ENCODE results near the gene PIK3AP1.
"Not testable (repeated sequence)": the region's sequence is repeated elsewhere in the genome, so short reads cannot be mapped to it uniquely, and the experiment has no call there.

The PIK3AP1 gene

DNA sequence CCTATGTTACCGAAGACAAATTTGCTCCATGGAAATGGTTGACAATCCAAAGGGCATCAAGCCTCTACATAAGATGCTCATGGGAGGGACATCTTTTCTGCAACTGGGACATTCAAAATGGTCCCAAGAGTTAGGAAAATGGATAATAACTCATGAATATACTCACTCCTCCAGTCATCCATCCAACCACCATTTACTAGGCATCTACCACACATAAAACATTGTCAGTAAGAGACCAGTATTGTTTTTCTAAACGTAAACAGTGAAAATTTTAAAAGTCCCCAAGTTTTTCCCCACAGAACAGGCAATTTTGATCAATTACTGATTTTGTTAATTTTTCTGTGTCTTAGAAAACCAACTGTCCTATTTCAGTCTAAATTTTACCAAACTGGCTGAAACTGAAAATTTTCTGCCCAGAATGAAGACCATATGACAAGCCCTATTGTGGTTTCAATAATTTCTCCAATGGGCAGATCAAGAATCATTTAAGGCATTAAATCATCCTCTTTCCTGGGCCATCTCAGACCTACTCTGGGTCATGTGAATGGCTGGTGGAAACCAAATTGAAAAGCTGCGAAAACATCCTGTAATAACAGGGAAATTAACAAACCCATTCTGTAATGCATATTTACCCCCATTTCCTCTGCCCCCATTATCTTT lies 24.2 kb downstream of the PIK3AP1 start:
- no peak for DNase-seq

DNA sequence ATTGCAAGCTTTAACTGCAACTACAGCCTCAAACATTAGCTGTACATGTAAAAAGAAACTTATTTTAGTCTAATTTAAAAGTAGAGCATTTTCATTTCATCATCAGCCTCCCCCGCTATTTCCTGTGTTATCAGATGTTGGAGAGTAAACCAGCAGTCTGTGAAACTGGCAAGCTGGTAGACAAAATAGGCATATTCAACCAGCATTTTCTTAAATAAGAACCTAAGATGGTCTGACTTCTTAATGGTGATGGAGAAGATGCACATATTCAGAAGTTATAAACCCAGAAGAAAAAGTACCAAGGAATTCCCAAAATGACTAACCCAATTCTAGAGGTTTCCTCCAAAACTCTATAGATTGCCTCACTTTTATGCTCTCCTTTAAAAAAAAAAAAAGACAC lies 24.9 kb downstream of the PIK3AP1 start:
- no peak for DNase-seq

DNA sequence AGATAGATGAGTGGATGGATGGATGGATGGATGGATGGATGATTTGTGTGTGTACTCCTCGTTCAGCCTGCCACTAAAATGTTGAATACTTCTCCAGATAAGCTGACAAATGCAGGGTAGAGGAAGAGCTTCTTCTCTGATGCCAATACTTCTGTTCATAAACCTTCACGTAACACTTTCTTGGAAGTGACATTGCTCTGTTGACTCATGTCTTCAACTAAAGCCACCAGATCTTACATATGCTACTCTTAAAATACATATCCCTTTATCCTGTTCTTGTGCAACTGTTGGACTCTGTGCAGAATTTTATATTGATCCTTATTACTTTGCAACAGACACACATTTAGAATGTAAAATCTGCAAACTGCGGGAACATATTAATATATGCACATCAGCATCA lies 26.9 kb downstream of the PIK3AP1 start:
- DNase-seq: no peak

DNA sequence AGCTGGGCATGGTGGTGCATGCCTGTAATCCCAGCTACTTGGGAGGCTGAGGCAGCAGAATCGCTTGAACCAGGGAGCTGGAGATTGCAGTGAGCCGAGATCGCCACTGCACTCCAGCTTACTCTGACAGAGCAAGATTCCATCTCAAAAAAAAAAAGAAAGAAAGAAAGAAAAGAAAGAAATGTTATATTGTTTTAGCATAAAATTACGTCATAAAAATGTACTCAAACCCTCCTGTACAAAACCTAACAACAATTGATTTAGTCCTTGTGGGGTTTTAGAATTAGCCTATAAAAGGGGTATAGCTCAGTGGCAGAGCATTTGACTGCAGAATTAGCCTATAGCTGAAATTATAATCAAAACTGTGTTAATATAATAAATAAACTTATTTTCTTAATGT lies 27.9 kb downstream of the PIK3AP1 start:
- DNase-seq: no peak

DNA sequence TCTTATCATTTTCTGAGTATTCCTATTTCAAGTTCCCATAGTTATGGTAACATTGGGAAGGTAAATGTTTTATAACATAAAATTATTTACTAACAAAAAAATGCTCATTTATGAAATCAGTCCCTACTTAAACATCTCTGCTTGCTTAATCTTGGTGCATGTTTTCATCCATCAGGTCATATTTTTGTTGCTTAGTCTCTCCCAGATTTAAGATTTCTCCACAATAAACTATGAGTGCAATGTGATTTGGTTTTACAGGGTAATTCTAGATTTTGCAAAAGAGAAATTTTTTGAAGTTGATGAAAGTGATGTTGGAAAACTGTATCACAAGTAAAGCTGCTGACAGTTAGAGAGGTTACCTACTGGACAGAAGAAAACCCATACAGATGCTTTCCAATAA lies 28.6 kb downstream of the PIK3AP1 start:
- no peak for DNase-seq

DNA sequence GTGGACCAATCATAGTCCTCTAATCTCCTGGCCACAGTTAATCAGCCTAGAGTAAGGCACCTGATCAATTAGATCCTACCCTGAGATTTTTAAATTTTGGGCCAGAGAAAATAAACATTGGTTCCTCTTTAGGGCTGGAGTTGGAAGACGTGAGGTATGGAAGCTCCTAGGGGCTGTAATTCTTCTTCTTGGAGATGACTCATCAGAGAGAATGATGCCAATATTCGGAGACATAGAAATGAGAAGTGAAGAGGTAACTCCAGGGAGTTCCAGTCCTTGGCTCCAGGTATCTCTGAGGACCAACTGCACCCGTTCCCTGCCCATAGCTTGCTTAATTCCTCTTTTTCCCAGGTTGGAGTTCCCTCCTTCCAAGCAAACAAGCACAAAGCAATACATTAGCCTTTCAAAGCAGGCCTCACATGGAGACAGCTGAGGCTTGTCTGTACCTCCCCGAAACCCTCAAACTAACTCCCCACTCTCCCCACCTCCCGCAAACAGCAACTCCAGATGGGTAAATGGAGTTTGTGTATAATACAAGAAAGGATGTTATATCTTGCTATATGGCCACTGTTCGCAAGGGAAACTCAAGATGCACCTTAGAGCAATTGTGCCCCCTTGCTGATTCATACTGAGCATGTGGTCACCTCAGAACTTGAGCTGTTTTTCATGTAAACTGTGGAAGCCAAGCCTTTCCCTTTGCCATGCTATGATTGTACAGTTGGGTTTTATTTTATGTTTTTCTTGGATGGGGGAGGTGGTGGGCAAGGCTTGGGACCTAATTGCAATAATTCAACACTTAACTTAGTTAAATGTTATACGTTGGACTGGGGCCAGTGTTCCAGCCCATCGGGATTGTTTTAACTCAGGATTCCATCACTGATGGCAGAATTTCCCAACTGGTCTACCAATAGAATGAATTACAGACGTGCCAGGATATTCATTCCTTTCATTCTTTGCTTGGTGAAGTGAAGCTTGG lies 29.3 kb downstream of the PIK3AP1 start:
- DNase-seq: no peak

DNA sequence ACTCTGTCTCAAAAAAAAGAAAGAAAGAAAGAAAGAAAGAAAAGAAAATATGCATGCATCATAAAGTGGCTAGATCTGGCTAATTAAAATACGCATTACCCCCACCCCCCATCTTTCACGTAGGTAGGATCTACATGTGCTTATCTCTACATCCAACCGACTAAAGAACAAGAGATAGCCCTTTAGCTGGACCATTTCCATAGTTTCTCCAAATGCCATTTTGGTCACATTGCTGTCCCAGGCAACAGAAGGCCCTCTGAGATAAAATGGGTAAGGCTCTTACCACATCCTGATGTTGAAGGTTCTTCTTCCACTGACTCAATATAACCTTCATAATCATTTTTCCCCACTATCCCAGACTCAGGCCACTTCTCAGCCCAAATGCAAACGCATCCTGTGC lies 31.5 kb downstream of the PIK3AP1 start:
- DNase-seq: no peak

DNA sequence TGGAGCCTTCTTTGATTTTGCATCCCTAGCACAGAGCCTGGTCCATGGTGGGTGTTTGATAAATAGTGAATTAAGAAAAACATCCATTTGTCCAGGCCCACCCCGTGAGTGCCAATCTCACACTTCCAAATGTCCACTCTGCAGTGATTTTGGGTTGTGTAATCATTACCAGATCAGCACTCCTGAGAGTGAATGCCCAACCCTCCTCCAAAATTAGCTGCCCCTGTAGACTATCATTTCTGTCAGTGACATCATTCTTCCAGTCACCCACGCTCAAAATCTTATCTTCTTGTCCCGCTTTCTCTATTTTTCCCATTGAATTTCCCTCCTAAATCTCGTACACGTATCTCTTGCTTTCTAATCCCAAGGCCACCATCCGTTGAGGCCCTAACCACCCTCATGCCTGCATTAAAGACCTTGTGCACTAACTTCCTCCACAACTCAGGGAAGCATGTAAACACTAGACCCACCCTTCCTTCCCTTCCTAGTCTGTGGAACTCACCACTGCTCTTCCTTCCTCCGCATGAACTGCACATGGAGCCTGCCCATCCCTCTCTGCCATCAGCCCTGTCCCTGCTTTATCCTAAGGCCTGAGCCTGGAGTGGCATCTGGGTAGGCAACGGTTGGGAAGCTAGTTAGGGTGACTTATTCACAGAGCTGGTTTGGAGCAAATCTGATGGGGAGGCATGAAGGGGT lies 32.8 kb downstream of the PIK3AP1 start:
- DNase-seq: no peak

DNA sequence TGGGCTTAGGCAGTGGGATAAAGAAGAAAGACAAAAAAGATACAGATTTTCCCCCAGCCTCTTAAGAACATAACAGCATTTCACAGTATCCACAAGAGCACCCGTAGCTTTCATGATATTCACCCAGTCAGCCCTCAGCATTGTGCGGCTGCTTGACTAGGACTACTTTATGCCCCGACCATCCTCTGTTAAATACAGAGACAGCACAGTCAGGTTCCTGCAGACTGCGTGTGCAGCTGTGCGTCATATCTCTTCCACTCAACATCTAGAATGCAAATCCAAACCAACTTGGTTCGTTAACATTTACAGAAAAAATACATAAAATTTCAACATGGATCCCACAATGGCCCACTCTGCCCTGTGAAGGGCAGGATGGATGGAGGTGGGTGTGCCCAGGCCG lies 33.8 kb downstream of the PIK3AP1 start:
- DNase-seq: no peak

DNA sequence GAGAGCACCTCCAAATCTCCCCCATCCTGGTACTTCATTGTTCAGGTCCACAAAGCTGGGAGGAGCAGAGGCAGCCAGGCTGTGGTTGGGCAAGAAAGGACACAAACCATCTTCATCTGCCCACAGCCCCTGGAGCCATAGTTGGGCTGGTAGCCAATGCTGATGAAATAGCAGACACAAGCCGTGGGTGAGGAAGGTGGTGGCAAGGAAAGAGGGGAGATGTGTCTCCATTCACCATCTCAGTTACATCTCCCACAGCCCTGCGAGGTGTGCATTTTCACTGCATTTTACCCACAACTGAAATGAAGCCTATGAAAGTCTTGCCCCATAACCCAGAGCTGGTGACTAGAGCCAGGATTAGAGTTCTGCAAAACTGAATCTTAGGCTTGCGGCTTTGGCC lies 35.0 kb downstream of the PIK3AP1 start:
- DNase-seq: no peak

DNA sequence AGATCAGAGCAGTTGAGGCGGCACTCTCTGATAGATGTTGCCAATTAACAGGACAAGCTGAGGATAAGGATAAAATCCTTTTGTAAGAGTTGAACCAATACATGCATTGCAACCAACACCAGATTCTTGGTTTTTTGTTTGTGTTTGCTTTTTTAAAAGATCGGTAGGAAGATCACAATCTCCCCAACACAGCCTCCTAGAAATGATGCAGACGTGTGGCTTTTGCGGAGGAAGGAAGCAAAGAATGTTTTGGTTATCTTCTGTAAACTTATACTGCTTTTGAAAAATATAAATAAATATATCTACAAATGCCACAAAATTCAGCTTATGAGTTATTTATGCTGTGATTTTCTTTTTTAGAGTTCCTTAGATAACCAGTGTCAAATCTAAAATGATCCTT lies 35.5 kb downstream of the PIK3AP1 start:
- no peak for DNase-seq

DNA sequence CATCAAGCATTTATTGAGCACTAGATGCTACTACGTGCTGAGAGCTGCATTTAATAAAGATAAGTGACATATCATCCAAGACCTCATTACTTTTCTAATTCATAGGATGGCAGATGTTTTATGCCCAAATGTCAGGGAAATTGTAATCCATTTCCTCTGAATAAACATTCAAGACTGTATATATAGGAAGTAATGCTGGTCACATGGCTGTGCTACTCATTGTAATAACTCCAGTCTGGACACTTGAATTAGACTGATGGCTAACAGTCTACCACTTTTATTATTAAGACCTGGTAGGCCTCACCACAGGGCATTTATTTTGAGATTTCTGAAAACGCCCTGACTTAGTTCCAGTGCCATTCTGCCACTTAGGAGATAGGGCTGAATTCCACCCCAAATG lies 36.6 kb downstream of the PIK3AP1 start:
- DNase-seq: no peak

DNA sequence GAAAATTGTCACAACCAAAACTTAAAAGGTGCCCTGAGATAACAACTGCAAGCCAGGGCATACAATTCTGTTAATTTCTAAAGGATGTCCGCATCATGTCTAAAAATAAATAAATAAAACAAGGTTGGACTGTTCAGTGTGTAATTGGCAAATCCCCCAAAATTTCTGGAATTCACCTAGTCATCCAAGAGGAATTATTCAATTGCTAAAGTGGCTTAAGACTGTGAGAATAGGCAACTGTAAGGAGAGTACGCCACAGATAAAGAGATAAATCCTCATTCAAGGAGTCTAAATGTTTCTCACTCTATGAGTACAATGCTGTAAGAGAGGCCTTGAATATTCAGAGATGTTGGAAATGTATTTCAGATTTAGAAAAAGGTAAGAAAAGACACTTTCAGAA lies 37.2 kb downstream of the PIK3AP1 start:
- no peak for DNase-seq

DNA sequence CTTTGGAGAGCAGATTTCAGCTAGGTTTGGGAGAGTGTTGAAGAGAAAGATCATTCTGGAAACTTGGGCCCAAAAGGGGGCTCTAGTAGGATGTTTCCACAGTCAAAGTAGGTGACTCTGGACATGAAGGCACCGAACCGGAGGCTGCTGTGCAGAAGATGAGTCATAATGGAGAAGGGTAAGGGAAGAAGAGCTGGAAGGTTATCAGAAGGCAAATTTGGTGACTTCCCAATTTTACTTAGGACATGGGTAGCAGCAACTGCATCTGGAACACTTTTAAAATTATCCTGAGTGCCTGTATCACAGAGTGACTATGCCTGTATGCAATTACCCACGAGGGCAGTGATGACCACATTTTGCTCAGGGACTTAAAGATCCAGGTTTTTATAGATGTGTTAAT lies 38.8 kb downstream of the PIK3AP1 start:
- DNase-seq: no peak

DNA sequence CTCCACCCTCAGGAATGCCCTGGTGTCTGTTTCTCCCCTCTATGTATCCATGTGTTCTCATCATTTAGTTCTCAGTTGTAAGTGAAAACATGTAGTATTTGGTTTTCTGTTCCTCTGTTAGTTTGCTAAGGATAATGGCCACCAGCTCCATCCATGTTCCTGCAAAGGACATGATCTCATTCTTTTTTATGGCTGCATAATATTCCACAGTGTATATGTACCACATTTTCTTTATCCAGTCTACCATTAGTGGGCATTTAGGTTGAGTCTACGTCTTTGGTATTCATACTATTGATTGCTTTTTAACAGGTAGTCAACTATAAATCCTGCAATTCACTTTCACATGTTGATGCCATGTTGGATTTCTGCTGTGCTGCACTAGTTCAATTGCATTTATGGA lies 39.9 kb downstream of the PIK3AP1 start:
- not testable (repeated sequence) for DNase-seq

DNA sequence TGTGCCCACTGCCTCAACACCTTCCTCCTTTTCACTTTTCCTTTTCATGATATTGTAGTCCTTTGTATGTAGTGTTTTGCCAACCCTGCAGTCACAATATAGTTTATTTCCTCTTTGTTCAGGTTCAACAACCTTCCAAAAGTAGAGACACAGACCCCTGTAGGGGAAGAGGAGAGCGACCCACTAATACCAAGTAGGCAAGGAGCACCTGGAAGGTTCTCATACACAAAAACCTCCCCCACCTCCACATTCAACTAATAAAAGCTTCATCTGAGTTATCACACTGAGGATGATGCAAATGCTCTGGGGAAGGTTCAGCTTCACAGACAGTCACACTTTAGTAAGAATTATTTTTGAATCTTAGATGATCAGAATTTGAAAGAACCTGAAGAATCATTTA lies 41.6 kb downstream of the PIK3AP1 start:
- DNase-seq: no peak

DNA sequence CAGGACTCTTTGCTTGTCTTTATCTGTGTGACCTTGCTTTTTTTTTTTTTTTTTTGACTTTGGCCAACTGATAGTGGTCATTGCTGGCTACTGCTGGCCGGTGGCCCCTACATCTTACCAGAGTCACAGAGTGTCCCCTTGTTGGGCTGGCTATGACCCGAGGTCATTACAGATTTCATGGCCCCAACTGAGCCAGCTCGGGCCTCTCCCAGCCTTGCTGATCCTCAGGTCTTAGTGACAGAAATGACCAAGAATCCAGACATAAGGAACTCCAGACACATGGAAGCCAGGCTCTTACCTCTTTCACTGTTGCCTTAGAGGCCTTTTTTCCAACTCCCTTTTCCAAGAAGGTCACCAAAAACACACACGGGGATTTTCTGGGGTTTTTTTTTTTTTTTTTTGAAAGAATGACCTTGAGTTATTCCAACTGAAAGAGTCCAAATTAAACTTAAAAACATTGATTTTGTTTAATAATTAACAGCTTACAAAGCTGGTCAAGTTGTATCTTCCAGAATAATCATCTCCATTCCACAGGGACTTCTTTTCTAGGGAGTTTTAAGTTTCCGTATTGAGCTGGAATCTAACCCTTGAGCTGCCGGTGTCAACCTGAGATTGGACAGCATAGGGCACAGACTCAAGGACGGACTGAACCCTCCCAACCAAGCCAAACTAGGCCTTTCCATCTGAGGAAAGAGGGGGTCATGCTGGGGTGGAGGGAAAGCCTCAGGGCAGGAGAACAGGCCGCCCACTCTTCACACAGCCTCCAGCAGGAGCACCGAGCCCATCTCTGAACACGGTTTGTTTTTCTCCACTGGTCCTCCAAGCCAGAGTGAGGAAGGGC lies 43.8 kb downstream of the PIK3AP1 start:
- no peak for DNase-seq

DNA sequence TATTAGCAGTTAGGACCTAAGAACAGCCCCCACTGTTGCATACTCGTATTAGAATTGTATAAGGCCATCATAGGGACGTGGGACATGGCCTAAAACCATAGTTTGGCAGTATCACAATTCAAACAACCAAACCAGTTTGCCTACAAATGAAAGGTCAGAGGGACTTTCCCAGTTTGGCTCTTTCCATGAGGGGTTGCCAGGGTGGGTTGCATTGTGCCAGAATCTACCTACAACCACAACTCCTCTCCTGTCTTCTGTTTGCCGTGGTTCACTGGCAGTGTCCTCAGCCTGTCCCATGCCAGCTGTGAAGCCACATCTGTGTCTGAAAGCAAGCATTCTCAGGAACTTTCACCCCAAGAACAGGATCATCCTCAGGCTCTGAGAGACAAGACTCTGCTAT lies 44.5 kb downstream of the PIK3AP1 start:
- no peak for DNase-seq

DNA sequence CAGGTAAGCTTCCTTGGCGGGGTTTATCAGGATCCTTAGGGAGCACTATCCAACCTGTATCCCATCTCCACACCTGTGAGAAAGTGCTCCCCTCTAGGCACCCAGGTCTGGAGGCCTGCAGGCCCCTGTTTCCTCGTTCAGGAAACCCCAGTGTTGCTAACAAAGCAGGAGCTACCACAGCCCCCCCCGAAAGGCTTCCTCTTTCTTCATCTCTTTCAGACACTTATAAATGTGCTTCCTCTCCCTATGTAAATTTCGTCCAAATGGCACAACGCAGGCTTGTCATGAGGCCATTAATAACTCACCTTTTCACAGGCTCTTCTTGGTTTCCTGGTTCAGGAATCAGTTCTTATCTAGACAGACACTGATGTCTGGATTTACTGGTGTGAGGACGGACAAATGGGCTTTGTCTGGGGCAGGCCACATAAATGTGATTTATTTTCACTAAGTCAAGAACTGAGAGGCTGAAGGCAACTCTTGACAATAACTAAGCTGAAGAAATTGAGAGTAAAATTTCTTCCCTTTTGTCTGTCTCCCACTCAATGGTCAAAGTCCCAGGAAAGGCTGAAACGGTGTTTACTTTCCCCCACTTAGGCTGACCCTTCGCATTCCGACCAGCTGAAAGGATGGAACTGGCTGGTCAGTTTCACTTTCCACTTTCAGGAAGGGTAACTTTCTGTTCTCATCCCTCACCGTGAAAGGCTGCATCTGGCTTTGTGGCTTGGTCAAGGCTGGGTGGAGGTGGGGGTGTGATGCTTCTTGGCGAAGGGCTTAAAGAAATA lies 46.8 kb downstream of the PIK3AP1 start:
- DNase-seq: no peak

DNA sequence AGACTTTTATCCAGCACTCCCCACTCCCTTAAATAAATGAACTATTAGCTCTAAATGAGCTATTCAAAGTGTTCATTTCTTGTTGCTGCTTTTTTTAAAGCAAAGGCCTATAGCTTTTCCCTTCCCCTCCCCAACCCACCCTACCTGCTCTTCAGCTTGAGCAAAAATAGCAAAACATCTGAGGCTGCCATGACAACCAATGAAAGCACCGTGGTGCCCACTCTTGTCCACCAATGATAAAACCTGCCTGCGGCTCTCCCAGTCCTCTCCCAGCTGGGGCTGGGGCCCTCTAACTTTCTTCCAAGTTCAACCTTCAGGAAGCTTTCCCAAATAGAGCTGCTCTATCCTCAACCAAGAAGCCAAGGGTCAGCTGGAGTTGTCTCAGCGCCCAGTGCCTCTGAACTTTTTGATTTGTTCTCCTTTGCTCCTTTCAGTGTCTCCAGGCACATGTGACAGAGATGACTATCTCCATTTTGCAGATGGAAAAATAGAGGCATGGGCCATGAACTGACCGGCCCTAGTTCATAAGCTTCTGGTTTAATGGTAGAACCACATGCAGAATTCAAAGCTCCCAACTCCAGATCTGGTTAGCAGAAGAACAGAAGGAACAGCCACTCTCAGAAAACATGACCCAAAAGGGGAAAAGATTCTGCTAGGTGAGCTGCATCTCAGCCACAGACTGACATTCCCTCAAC lies 47.7 kb downstream of the PIK3AP1 start:
- no peak for DNase-seq

DNA sequence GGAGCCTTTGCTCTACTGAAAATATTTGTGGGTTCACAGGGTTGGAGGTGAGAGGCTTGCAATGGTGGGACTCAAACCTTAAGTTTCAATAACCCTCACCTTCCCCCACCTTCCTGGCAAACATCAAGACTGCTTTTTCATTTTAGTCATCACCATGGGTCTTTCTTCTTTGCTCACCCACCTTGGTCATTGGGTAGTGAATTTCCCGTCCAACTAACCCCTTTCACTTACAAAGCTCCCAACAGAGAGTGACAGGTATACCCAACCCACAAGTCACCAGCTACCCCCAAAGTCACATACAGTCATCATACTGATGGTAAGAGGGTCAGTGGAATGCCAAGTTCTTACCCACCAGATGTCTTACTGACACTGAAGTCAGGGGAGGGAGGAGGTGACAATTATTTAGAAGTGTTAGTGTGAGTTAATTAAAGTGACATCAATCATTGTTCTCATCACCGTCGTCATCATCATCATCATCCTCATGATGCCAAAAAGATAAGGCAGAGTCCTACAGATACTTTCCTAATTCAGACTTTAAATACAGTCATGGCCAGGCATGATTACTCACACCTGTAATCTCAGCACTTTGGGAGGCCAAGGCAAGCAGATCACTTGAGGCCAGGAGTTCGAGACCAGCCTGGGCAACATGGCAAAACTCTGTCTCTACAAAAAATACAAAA lies 49.0 kb downstream of the PIK3AP1 start:
- no peak for DNase-seq

All from NCI-H2081 (cell line).